ENCODE data around the gene CENPH. TPM values are rescaled to one million over a fixed set of nuclear protein-coding genes. Genes with fewer than 3 reads are reported as not detected.

CENPH gene
- total and polyA plus RNA-seq, 2 of the 13 experiments (the other 11 are each of a cell fraction or from before 2014, with no cell fraction given) = 11.2 to 28.8 TPM

DNA sequence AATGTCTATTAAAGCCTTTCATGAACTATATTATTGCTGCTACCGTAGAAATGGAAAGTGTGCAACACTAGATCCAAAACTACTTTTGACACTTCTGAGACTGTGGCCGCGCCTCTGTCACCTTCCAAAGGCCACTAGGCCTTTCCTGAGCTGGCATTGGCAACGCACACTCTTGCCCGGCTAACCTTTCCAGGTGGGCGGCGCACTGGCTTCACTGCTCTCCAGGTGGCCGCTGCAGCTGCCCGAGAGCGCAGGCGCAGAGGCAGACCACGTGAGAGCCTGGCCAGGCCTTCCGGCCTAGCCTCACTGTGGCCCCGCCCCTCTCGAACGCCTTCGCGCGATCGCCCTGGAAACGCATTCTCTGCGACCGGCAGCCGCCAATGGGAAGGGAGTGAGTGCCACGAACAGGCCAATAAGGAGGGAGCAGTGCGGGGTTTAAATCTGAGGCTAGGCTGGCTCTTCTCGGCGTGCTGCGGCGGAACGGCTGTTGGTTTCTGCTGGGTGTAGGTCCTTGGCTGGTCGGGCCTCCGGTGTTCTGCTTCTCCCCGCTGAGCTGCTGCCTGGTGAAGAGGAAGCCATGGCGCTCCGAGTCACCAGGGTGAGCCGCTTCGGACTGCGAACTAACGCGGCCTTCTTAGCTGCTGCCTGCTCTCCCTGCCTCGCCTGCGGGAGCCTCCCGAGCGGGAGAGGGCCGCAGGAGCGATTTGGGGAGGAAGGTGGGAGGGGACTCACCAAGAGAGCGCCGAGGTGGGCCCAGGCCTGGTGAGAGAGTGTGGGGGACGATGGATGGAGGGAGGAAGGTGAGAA, 22.5 kb upstream of the CENPH start, which contains the start of gene CCNB1 (continued):
- TF ChIP-seq, protein P1, sequence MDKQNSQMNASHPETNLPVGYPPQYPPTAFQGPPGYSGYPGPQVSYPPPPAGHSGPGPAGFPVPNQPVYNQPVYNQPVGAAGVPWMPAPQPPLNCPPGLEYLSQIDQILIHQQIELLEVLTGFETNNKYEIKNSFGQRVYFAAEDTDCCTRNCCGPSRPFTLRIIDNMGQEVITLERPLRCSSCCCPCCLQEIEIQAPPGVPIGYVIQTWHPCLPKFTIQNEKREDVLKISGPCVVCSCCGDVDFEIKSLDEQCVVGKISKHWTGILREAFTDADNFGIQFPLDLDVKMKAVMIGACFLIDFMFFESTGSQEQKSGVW (CRISPR knock-in tag; IDR thresholded peaks at IDR 0.05; ENCODE audit: borderline replicate concordance) = 0 out of 2 replicates have a peak, but pooled peaks have one; percentile 61
- peak; percentile 53; the same call in 1 of the 2 replicates for TF ChIP-seq ZNF891 (CRISPR knock-in tag; IDR thresholded peaks at IDR 0.05)
- TF ChIP-seq ZNF263 (CRISPR knock-in tag; IDR thresholded peaks at IDR 0.05) = peak; percentile 31; the same call in 1 of the 2 replicates
- TF ChIP-seq EEA1 (CRISPR knock-in tag; IDR thresholded peaks at IDR 0.05; ENCODE audit: borderline replicate concordance) = peak; percentile 48; the same call in 1 of the 2 replicates
- TF ChIP-seq, protein P2, sequence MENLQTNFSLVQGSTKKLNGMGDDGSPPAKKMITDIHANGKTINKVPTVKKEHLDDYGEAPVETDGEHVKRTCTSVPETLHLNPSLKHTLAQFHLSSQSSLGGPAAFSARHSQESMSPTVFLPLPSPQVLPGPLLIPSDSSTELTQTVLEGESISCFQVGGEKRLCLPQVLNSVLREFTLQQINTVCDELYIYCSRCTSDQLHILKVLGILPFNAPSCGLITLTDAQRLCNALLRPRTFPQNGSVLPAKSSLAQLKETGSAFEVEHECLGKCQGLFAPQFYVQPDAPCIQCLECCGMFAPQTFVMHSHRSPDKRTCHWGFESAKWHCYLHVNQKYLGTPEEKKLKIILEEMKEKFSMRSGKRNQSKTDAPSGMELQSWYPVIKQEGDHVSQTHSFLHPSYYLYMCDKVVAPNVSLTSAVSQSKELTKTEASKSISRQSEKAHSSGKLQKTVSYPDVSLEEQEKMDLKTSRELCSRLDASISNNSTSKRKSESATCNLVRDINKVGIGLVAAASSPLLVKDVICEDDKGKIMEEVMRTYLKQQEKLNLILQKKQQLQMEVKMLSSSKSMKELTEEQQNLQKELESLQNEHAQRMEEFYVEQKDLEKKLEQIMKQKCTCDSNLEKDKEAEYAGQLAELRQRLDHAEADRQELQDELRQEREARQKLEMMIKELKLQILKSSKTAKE (CRISPR knock-in tag; IDR thresholded peaks at IDR 0.05; ENCODE audit: borderline replicate concordance) = 0 out of 2 replicates have a peak, but pooled peaks have one; percentile 33
- TF ChIP-seq CENPT (CRISPR knock-in tag; IDR thresholded peaks at IDR 0.05; ENCODE audit: low read depth) = peak; percentile 91
- TF ChIP-seq SRY (CRISPR knock-in tag; IDR thresholded peaks at IDR 0.05) = no peak
- TF ChIP-seq BCL6 (CRISPR knock-in tag; IDR thresholded peaks at IDR 0.05) = peak; percentile 31; the same call in 1 of the 2 replicates
- TF ChIP-seq ZNF780A (CRISPR knock-in tag; IDR thresholded peaks at IDR 0.05) = 0 out of 2 replicates have a peak, but pooled peaks have one; percentile 25
- TF ChIP-seq, protein P3, sequence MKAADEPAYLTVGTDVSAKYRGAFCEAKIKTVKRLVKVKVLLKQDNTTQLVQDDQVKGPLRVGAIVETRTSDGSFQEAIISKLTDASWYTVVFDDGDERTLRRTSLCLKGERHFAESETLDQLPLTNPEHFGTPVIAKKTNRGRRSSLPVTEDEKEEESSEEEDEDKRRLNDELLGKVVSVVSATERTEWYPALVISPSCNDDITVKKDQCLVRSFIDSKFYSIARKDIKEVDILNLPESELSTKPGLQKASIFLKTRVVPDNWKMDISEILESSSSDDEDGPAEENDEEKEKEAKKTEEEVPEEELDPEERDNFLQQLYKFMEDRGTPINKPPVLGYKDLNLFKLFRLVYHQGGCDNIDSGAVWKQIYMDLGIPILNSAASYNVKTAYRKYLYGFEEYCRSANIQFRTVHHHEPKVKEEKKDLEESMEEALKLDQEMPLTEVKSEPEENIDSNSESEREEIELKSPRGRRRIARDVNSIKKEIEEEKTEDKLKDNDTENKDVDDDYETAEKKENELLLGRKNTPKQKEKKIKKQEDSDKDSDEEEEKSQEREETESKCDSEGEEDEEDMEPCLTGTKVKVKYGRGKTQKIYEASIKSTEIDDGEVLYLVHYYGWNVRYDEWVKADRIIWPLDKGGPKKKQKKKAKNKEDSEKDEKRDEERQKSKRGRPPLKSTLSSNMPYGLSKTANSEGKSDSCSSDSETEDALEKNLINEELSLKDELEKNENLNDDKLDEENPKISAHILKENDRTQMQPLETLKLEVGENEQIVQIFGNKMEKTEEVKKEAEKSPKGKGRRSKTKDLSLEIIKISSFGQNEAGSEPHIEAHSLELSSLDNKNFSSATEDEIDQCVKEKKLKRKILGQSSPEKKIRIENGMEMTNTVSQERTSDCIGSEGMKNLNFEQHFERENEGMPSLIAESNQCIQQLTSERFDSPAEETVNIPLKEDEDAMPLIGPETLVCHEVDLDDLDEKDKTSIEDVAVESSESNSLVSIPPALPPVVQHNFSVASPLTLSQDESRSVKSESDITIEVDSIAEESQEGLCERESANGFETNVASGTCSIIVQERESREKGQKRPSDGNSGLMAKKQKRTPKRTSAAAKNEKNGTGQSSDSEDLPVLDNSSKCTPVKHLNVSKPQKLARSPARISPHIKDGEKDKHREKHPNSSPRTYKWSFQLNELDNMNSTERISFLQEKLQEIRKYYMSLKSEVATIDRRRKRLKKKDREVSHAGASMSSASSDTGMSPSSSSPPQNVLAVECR (CRISPR knock-in tag; IDR thresholded peaks at IDR 0.05; ENCODE audit: borderline replicate concordance) = peak; percentile 100
- TF ChIP-seq ZNF558 (CRISPR knock-in tag; IDR thresholded peaks at IDR 0.05; ENCODE audit: borderline replicate concordance) = peak; percentile 80; the same call in 1 of the 2 replicates
- peak; percentile 99 for TF ChIP-seq ZMYM4 (CRISPR knock-in tag; IDR thresholded peaks at IDR 0.05)
- peak; percentile 95 for TF ChIP-seq ZFP36L1 (CRISPR knock-in tag; IDR thresholded peaks at IDR 0.05)
- TF ChIP-seq MBD4 (IDR thresholded peaks at IDR 0.05; ENCODE audit: borderline replicate concordance, low read length) = no peak
- TF ChIP-seq, protein P4, sequence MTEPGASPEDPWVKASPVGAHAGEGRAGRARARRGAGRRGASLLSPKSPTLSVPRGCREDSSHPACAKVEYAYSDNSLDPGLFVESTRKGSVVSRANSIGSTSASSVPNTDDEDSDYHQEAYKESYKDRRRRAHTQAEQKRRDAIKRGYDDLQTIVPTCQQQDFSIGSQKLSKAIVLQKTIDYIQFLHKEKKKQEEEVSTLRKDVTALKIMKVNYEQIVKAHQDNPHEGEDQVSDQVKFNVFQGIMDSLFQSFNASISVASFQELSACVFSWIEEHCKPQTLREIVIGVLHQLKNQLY (CRISPR knock-in tag; IDR thresholded peaks at IDR 0.05) = peak; percentile 31; the same call in 1 of the 2 replicates
- TF ChIP-seq NFKBIZ (CRISPR knock-in tag; IDR thresholded peaks at IDR 0.05) = 0 out of 2 replicates have a peak, but pooled peaks have one; percentile 23
- TF ChIP-seq YY1 (IDR thresholded peaks at IDR 0.05; ENCODE audit: insufficient read depth, insufficient replicate concordance, low read depth, low read length) = peak; percentile 53
- TF ChIP-seq, protein P5, sequence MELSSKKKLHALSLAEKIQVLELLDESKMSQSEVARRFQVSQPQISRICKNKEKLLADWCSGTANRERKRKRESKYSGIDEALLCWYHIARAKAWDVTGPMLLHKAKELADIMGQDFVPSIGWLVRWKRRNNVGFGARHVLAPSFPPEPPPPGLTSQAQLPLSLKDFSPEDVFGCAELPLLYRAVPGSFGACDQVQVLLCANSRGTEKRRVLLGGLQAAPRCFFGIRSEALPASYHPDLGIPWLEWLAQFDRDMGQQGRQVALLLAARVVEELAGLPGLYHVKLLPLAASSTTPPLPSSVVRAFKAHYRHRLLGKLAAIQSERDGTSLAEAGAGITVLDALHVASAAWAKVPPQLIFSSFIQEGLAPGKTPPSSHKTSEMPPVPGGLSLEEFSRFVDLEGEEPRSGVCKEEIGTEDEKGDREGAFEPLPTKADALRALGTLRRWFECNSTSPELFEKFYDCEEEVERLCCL (CRISPR knock-in tag; IDR thresholded peaks at IDR 0.05; ENCODE audit: borderline replicate concordance) = no peak
- TF ChIP-seq ZNF616 (CRISPR knock-in tag; IDR thresholded peaks at IDR 0.05; ENCODE audit: low read depth) = peak; percentile 83

Data from HepG2 (cell line).